Right atrium auricular region (tissue), 2 donors: ENCODE measurements around the gene DEFB124. TPM values are rescaled to one million over a fixed set of nuclear protein-coding genes. Genes with fewer than 3 reads are reported as not detected.
"Not testable (repeated sequence)": the region's sequence is repeated elsewhere in the genome, so short reads cannot be mapped to it uniquely, and the experiment has no call there.

ENCODE experiments used
- DNase-seq: peaks from one replicate; pipeline ENCODE4 v3.0.0-alpha.2; 2019; ENCODE audit warnings: low spot score
- H3K27ac ChIP-seq, 2 donors: fragments of 200-600 bp; sonication (generic); 1 replicate in 1 of 2; 2 replicates in 1 of 2; pipeline ENCODE4 v1.5.1; 2016 to 2019
- H3K27me3 ChIP-seq, 2 donors: fragments of 200-600 bp; sonication (generic); one replicate each; pipeline versions ENCODE4 v1.5.1 to v1.6.0; 2017 to 2019
- H3K36me3 ChIP-seq: fragments of 200-600 bp; sonication (generic); one replicate; pipeline ENCODE4 v1.5.1; 2016
- H3K4me1 ChIP-seq, 2 donors: fragments of 200-600 bp; sonication (generic); one replicate each; pipeline versions ENCODE4 v1.5.1 to v1.6.0; 2017 to 2019
- H3K4me3 ChIP-seq, 2 donors: fragments of 200-600 bp; sonication (generic); 1 replicate in 1 of 2; 2 replicates in 1 of 2; pipeline ENCODE4 v1.5.1; 2017 to 2019; ENCODE audit warnings: mild to moderate bottlenecking in 1 of 2, moderate library complexity in 1 of 2
- H3K9me3 ChIP-seq, 2 donors: fragments of 200-600 bp; sonication (generic); one replicate each; pipeline ENCODE4 v1.5.1; 2019
- CTCF ChIP-seq, 2 donors: fragments of 200-600 bp; sonication (generic); IDR thresholded peaks; one replicate each; pipeline ENCODE4 v1.5.1; 2019; ENCODE audit warnings: antibody characterized with exemption in 2 of 2
- total RNA-seq, 2 donors: library from RNA; depleted of rRNA; stranded (reverse); fragments of >200 nt; gene quantifications; one replicate each; pipeline ENCODE4 v1.1.0, GENCODE V29; 2016

Gene DEFB124
- total RNA-seq, 2 donors from 2014 or later = not detected

DNA sequence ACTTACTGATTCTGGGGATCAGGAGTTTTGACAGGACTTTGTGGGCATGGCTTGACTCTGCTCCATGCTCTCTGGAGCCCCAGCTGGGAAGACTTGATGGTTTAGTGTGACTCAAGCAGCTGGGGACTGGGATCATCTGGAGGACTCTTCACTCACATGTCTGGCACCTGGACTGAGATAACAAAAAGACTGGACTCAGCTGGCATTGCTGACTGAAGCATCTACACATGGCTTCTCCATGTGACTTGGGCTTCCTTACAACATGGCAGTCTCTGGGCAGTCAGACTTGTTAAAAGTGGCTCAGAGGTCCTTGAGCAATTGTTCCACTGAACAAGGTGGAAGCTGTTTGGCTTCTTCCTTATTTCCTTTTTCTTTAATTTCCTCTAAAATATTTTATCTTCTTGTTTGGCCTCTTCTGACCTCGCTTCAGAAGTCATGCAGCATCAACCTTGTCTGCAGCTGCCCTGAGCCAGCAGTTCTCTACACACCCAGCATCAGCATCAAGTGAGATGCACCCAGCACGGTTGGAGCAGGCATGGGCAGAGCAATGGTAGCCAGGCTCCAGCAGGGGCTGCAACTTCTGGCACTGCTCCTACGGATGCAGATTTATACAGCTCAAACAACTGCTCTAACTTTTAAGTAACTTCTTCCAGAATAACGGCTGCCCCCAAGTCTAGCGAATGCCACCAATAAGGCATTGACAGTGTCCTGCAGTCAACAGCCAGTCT, 33.8 kb upstream of the DEFB124 start:
- no peaks in the 10 kb centered on the region for H3K9me3 ChIP-seq
- no peak for TF ChIP-seq CTCF (IDR thresholded peaks at IDR 0.05)

GRCh38 chr20:31505903-31506302, 31.0 kb upstream of the DEFB124 start:
- H3K27ac ChIP-seq = no peak overlapping the region
- no peaks in the 10 kb centered on the region for H3K4me1 ChIP-seq
- H3K27me3 ChIP-seq = no peaks in the 10 kb centered on the region
- DNase-seq = no peak
- no peaks in the 10 kb centered on the region for H3K36me3 ChIP-seq
- no peak overlapping the region for H3K4me3 ChIP-seq
- H3K9me3 ChIP-seq = no peaks in the 10 kb centered on the region
- TF ChIP-seq CTCF (IDR thresholded peaks at IDR 0.05) = no peak

More for the DNA sequence above, 33.8 kb upstream of the DEFB124 start:
- Histone ChIP-seq H3K27ac (no peak overlapping the region), H3K27me3 (no peaks in the 10 kb centered on the region), H3K4me3 (no peak overlapping the region), H3K4me1 (peaks cover 0 to under 1% of the 10 kb centered on the region in 2 donors), H3K36me3 (no peaks in the 10 kb centered on the region)
- no peak for DNase-seq

GRCh38 chr20:31502884-31503673, 28.2 kb upstream of the DEFB124 start:
- not testable (repeated sequence) for H3K36me3 ChIP-seq, H3K27me3 ChIP-seq, H3K4me1 ChIP-seq, H3K9me3 ChIP-seq, H3K4me3 ChIP-seq, H3K27ac ChIP-seq
- TF ChIP-seq CTCF (IDR thresholded peaks at IDR 0.05) = peak; percentile 80 to 97
- DNase-seq = peak; percentile 91

DNA sequence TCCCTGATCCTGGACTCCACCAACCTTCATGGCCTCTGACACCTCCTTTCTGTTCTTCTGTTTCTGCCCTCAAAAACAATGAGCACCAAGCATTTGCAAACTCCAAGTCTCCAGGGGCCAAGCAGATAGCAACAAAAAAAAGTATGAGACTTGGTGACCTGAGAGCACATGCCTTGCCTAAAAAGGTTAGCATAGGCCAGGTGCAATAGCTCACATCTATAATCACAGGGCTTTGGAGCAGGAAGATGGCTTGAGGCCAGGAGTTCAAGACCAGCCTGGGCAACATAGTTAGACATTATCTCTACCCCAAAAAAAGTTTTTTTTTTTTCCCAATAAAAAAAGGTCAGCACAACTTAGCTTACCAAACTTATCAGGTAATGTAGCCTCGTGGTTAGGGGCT, 25.6 kb upstream of the DEFB124 start:
- no peak for DNase-seq
- Histone ChIP-seq H3K27me3 (no peaks in the 10 kb centered on the region), H3K4me1 (peaks cover 0 to 28% of the 10 kb centered on the region in 2 donors), H3K27ac (no peak overlapping the region), H3K36me3 (no peaks in the 10 kb centered on the region), H3K4me3 (no peak overlapping the region), H3K9me3 (no peaks in the 10 kb centered on the region)
- no peak for TF ChIP-seq CTCF (IDR thresholded peaks at IDR 0.05)

GRCh38 chr20:31497838-31498540, 23.1 kb upstream of the DEFB124 start:
- no peak for TF ChIP-seq CTCF (IDR thresholded peaks at IDR 0.05)
- no peaks in the 10 kb centered on the region for H3K36me3 ChIP-seq
- no peaks in the 10 kb centered on the region for H3K9me3 ChIP-seq
- H3K4me1 ChIP-seq = peaks cover 0 to 28% of the 10 kb centered on the region in 2 donors
- no peak overlapping the region for H3K4me3 ChIP-seq
- DNase-seq = no peak
- H3K27me3 ChIP-seq = no peaks in the 10 kb centered on the region
- H3K27ac ChIP-seq = peak overlapping the region; percentile 48 to 56
